ENCODE measurements around the gene OR8G5. TPM values are rescaled to one million over a fixed set of nuclear protein-coding genes. Genes with fewer than 3 reads are reported as not detected.

The OR8G5 gene
- total RNA-seq, 2 experiments from 2014 or later = not detected

DNA sequence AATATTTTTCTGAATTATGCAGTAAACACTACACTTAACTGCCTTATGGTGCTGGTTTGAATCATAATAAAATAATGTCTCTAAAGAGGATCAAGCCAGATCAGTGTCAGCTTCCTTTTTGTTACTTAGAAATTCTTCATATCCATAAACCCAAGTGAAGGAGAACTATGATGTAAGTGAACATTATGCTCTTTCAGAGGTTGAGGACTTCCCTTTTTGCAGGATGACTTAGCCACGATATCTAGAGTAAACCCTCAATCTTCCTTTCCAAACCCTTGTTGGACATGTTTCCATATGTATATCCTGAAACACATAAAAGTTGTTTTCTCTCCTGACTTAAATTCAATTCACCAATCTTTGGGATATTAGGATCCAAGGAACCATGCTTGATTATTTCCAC lies 38.5 kb downstream of the OR8G5 start:
- no TSS peak for BruUV-seq (replicated peaks)
- CTCF ChIA-PET (ENCODE audit: unreplicated experiment) = no interaction called here
- Histone ChIP-seq H3K4me1 (ENCODE audit: insufficient read depth, low read length, poor library complexity, severe bottlenecking) (no peaks in the 10 kb centered on the region), H4K20me1 (ENCODE audit: insufficient read depth, low read length) (no peaks in the 10 kb centered on the region), H3K9me3 (ENCODE audit: low read length) (no peaks in the 10 kb centered on the region), H3K36me3 (ENCODE audit: insufficient read depth, low read length) (no peaks in the 10 kb centered on the region), H3K4me2 (ENCODE audit: low read length) (no peak overlapping the region), H3K4me3 (ENCODE audit: low read depth, low read length, poor library complexity, severe bottlenecking) (no peak overlapping the region), H3K9me2 (ENCODE audit: insufficient read depth, low read length) (no peaks in the 10 kb centered on the region), H3K79me2 (ENCODE audit: insufficient read depth, low read depth, low read length) (no peaks in the 10 kb centered on the region), H3K27ac (ENCODE audit: low read depth, low read length, poor library complexity, severe bottlenecking) (no peak overlapping the region), H2AFZ (ENCODE audit: low read length) (no peak overlapping the region)
- POLR2A ChIA-PET = interaction anchor here (0.6 kb wide), 1 partner anchor 22 kb away, joined by 6 read pairs; no protein-coding TSS in a partner anchor
- TF ChIP-seq, protein P1, sequence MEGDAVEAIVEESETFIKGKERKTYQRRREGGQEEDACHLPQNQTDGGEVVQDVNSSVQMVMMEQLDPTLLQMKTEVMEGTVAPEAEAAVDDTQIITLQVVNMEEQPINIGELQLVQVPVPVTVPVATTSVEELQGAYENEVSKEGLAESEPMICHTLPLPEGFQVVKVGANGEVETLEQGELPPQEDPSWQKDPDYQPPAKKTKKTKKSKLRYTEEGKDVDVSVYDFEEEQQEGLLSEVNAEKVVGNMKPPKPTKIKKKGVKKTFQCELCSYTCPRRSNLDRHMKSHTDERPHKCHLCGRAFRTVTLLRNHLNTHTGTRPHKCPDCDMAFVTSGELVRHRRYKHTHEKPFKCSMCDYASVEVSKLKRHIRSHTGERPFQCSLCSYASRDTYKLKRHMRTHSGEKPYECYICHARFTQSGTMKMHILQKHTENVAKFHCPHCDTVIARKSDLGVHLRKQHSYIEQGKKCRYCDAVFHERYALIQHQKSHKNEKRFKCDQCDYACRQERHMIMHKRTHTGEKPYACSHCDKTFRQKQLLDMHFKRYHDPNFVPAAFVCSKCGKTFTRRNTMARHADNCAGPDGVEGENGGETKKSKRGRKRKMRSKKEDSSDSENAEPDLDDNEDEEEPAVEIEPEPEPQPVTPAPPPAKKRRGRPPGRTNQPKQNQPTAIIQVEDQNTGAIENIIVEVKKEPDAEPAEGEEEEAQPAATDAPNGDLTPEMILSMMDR (conservative IDR thresholded peaks at IDR 0.05; ENCODE audit: low read length) = no peak
- TF ChIP-seq EZH2phosphoT487 (IDR thresholded peaks at IDR 0.05; ENCODE audit: borderline replicate concordance, low read depth, low read length) = no peak
- intact Hi-C loops (cut with micrococcal nuclease; ENCODE audit: unreplicated experiment) = no loop called here
- no peak for DNase-seq (ENCODE audit: low spot score)

DNA sequence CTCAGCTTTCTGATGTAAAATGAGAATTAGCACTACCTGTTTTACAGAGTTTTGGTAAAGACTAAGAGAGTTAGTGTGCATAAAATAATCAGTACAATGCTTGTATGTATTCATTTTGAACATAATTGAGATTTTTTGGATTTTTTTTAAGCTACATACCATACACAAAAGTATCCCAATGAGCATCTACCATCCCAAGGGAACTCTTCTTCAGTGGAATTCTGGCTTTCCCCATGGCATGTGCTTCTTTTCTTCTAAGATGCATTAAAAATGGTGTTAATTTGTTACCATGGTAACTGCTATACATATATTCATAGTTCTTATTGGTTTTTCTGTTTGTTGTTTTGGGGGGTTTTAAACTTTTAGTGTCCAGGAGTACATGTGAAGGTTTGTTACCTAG lies 39.8 kb downstream of the OR8G5 start:
- no peak overlapping the region for H3K4me2 ChIP-seq (ENCODE audit: low read length)
- H3K9me3 ChIP-seq (ENCODE audit: low read length) = no peaks in the 10 kb centered on the region
- no peaks in the 10 kb centered on the region for H3K4me1 ChIP-seq (ENCODE audit: insufficient read depth, low read length, poor library complexity, severe bottlenecking)
- H3K27ac ChIP-seq (ENCODE audit: low read depth, low read length, poor library complexity, severe bottlenecking) = no peak overlapping the region
- no peaks in the 10 kb centered on the region for H4K20me1 ChIP-seq (ENCODE audit: insufficient read depth, low read length)
- BruUV-seq (replicated peaks) = no TSS peak
- no peak for DNase-seq (ENCODE audit: low spot score)
- H3K4me3 ChIP-seq (ENCODE audit: low read depth, low read length, poor library complexity, severe bottlenecking) = no peak overlapping the region
- TF ChIP-seq, protein P1 (conservative IDR thresholded peaks at IDR 0.05; ENCODE audit: low read length) = no peak
- no peak for TF ChIP-seq EZH2phosphoT487 (IDR thresholded peaks at IDR 0.05; ENCODE audit: borderline replicate concordance, low read depth, low read length)
- POLR2A ChIA-PET = no interaction called here
- H2AFZ ChIP-seq (ENCODE audit: low read length) = no peak overlapping the region
- no peaks in the 10 kb centered on the region for H3K79me2 ChIP-seq (ENCODE audit: insufficient read depth, low read depth, low read length)
- H3K36me3 ChIP-seq (ENCODE audit: insufficient read depth, low read length) = no peaks in the 10 kb centered on the region
- no peaks in the 10 kb centered on the region for H3K9me2 ChIP-seq (ENCODE audit: insufficient read depth, low read length)
- intact Hi-C loops (cut with micrococcal nuclease; ENCODE audit: unreplicated experiment) = no loop called here
- CTCF ChIA-PET (ENCODE audit: unreplicated experiment) = no interaction called here

DNA sequence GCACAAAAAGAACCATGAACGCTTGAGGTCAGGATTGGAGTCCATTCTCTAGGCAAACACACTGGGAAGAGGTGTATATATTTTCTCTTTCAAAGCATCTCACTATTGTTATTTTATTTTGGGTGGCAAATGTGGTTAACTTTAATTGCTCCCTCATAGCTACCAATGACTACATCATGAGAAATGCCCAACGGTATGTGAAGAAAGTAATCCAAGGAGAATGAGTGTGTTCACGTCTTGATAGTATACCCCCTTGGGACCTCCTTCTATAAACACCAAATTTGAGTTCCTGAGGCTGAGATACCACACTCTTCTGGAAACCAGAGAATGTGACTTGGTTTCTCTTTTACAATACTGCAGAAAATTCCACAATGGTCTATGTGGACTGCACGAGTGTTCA lies 41.7 kb downstream of the OR8G5 start:
- Histone ChIP-seq H3K9me3 (ENCODE audit: low read length) (no peaks in the 10 kb centered on the region), H3K27ac (ENCODE audit: low read depth, low read length, poor library complexity, severe bottlenecking) (no peak overlapping the region), H3K4me2 (ENCODE audit: low read length) (no peak overlapping the region), H3K4me3 (ENCODE audit: low read depth, low read length, poor library complexity, severe bottlenecking) (no peak overlapping the region), H3K9me2 (ENCODE audit: insufficient read depth, low read length) (no peaks in the 10 kb centered on the region), H4K20me1 (ENCODE audit: insufficient read depth, low read length) (no peaks in the 10 kb centered on the region), H3K4me1 (ENCODE audit: insufficient read depth, low read length, poor library complexity, severe bottlenecking) (no peaks in the 10 kb centered on the region), H3K79me2 (ENCODE audit: insufficient read depth, low read depth, low read length) (no peaks in the 10 kb centered on the region), H2AFZ (ENCODE audit: low read length) (no peak overlapping the region), H3K36me3 (ENCODE audit: insufficient read depth, low read length) (no peaks in the 10 kb centered on the region)
- no peak for DNase-seq (ENCODE audit: low spot score)
- ChIA-PET CTCF (ENCODE audit: unreplicated experiment) (no interaction called here), POLR2A (no interaction called here)
- intact Hi-C loops (cut with micrococcal nuclease; ENCODE audit: unreplicated experiment) = no loop called here
- BruUV-seq (replicated peaks) = no TSS peak
- TF ChIP-seq, protein P1 (conservative IDR thresholded peaks at IDR 0.05; ENCODE audit: low read length) = no peak
- no peak for TF ChIP-seq EZH2phosphoT487 (IDR thresholded peaks at IDR 0.05; ENCODE audit: borderline replicate concordance, low read depth, low read length)
